Activated CD4-positive, alpha-beta T cell treated with anti-CD3 and anti-CD28 coated beads, Interleukin-2, amount 50 U/mL, for 24 hours (primary cell): ENCODE measurements around the gene FHL1.

ENCODE experiments used
- DNase-seq, 2 donors: peaks; one replicate each; pipeline ENCODE4 v3.0.0-alpha.2; 2020; ENCODE audit warnings: low read depth in 1 of 2, low spot score in 1 of 2

FHL1 gene

GRCh38 chrX:136183917-136184316 is 36.6 kb downstream of the FHL1 start:
- no peak for DNase-seq

GRCh38 chrX:136185401-136186022 is 38.2 kb downstream of the FHL1 start:
- no peak for DNase-seq

- DNase-seq, result no peak
Observed at GRCh38 chrX:136186023-136186413, 38.7 kb downstream of the FHL1 start.

- DNase-seq, result no peak
Observed at GRCh38 chrX:136189222-136189621, 41.9 kb downstream of the FHL1 start.

- no peak for DNase-seq
Observed at GRCh38 chrX:136190038-136190713, 42.8 kb downstream of the FHL1 start.

- no peak for DNase-seq
Observed at GRCh38 chrX:136191171-136191570, 43.8 kb downstream of the FHL1 start.

- DNase-seq, result no peak
Observed at GRCh38 chrX:136192135-136192534, 44.8 kb downstream of the FHL1 start.

- no peak for DNase-seq
Observed at GRCh38 chrX:136192839-136193414, 45.6 kb downstream of the FHL1 start.

- DNase-seq, result no peak
Observed at GRCh38 chrX:136193771-136194170, 46.4 kb downstream of the FHL1 start.

- no peak for DNase-seq
Observed at GRCh38 chrX:136194536-136194935, 47.2 kb downstream of the FHL1 start.

- DNase-seq, result no peak
Observed at GRCh38 chrX:136195247-136195646, 47.9 kb downstream of the FHL1 start.

GRCh38 chrX:136196691-136197155 is 49.4 kb downstream of the FHL1 start:
- DNase-seq, result no peak

- no peak for DNase-seq
Observed at GRCh38 chrX:136198010-136198409, 50.7 kb downstream of the FHL1 start.

- no peak for DNase-seq
Observed at GRCh38 chrX:136198678-136199243, 51.4 kb downstream of the FHL1 start.

GRCh38 chrX:136199365-136199764 is 52.0 kb downstream of the FHL1 start:
- no peak for DNase-seq

- DNase-seq, result no peak
Observed at GRCh38 chrX:136200466-136200865, 53.1 kb downstream of the FHL1 start.

GRCh38 chrX:136201601-136202000 is 54.3 kb downstream of the FHL1 start:
- DNase-seq, result no peak

GRCh38 chrX:136202889-136203288 is 55.6 kb downstream of the FHL1 start:
- DNase-seq, result no peak

GRCh38 chrX:136203438-136203837 is 56.1 kb downstream of the FHL1 start:
- DNase-seq, result no peak

GRCh38 chrX:136203951-136204350 is 56.6 kb downstream of the FHL1 start:
- DNase-seq, result no peak

GRCh38 chrX:136204571-136204970 is 57.2 kb downstream of the FHL1 start:
- no peak for DNase-seq

- no peak for DNase-seq
Observed at GRCh38 chrX:136205882-136206380, 58.6 kb downstream of the FHL1 start.
